ACHN (cell line): ENCODE results near the gene TAPT1.

Source experiments
- DNase-seq: peaks from one replicate; pipeline ENCODE4 v3.0.0-alpha.2; 2015
- in situ Hi-C: cut with HindIII; loops from 2 replicates; pipeline ENCODE4 v1.10.0; 2017; ENCODE audit warnings: low sequenced_read_pairs, low pct_ligation_motif_present, low pct_unique_long_range_greater_than_20kb

Gene TAPT1

DNA sequence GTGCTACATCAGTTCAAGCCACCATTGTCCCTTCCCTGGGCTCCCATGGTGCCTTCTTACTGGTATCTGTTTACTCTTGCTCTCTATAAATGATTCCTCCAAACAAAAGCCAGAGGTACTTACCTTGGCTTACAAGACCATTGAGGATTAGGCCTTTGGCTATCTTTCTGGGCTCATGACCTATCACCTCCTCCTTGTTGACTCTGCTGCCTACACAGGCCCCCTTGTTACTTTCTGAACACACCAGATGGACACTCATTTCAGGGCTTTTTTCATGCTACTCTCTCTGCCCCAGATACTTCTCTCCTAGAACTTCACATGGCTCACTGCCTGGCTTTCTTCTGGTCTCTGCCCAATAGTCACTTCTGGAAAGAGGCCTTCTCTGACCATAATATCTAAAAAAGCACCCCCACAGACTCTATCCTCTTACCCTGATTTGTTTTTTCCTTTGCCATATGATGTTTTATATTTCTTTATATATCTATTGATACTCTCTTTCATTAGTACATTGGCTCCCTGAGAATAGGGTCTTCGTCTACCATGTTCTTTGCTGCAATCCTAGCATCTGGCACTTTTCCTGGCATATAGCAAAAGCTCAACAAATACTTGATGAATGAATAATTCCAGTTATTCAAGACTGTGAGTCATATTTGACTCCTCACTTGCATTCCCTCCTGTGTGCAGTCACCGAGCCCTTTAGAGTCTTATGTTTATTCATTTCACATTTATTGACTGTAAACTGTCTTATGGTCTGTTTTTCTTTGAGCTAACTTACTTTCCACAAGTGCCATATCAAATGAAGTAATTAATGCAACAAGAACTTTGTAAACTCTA, 27.1 kb upstream of the TAPT1 start:
- DNase-seq: peak; percentile 52
- in situ Hi-C loops: no loop called here

DNA sequence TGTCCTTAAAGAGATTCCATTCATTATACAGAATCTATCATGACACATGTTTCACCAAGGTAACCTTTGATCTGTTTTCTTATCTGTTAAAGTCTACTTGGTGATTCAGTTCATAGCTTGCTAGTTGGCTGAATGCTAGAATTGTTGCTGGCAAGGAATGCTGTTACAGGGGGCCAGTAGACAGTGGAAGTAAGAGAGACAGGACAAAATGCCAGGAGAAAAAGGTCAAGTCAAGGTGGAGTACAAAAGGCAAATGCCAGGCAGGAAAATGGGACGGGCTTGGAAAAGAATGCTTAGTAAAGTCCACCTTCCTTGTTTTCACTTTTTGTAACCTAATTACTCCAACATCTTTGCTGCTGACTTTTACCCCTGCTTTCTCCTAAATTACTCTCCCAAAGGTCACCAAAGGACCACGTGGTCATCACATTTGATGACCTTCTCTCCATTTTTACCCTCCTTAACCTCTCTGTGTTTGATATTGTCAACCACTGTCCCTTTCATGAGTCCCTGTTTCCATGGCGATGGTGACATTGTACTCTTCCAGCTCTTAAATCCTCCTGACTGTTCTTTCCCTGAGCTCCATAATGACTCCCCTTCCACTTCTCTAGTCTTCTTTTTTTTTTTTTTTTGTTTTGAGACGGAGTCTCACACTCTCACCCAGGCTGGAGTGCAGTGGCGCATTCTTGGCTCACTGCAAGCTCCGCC, 24.5 kb upstream of the TAPT1 start:
- in situ Hi-C loops: no loop called here
- DNase-seq: peak; percentile 64

GRCh38 chr4:16248605-16249004, 22.3 kb upstream of the TAPT1 start:
- DNase-seq: no peak
- in situ Hi-C loops: no loop called here

GRCh38 chr4:16245241-16245640, 19.0 kb upstream of the TAPT1 start:
- in situ Hi-C loops: no loop called here

DNA sequence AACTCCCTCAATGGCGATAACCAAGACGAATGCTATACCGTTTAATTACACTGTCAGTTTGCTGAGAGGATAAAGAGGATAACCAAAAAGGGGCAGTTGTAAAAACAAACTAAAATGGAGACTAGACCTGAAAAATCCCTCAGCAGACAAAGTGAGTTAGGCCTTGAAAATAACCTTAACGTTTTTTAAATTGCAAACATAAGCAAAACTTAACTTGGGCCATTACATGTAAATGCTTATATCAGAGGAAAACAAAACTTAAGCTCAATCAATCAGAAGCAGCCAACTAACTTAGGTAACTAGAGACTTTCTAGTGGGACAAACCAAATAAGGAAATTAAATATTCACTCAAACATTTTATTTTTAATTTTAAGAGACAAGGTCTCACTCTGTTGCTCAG, 17.0 kb upstream of the TAPT1 start:
- in situ Hi-C loops: no loop called here
- no peak for DNase-seq

More at GRCh38 chr4:16245241-16245640, 19.0 kb upstream of the TAPT1 start:
- DNase-seq: no peak

DNA sequence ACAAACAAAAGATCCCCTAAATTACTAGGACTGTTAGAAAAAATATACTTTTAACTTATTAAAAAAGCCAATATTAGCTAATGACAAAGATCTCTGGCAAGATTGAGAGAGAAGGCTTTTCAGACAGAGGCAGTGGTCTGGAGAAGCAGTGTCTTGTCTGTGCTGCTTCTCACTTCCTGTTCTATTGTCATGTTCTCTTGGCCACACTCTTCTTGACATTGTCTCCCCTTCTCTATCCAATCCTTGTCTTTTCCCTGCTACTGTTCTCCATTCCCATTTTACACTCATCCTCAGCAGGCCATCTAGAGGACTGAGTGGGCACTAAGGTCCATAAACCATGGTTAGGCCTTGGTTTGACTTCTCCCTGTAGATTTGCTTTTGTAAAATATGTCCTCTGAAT, 14.0 kb upstream of the TAPT1 start:
- DNase-seq: no peak
- in situ Hi-C loops: no loop called here

DNA sequence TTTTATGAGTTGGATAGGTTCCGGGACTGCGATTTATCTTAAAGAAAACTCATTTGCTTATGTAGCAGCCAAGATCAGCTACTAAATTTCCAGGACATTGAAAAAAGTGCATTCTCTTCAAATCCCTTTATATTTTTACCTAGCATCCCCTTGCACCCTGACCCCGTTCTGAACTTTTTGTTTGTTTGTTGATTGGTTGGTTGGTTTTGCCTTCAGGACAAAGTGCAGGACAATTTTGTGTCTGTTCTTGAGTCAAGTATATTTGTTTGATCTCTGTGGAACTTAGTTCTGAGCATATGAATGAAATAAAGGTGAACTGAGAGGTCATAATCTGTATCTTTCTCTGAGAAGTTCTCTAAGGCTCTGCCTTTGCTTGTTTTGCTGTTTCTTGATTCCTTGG, 12.8 kb upstream of the TAPT1 start:
- no peak for DNase-seq
- in situ Hi-C loops: no loop called here

- in situ Hi-C loops: no loop called here
- DNase-seq: no peak
These were observed 12.1 kb upstream of the TAPT1 start for GRCh38 chr4:16238327-16238726.

DNA sequence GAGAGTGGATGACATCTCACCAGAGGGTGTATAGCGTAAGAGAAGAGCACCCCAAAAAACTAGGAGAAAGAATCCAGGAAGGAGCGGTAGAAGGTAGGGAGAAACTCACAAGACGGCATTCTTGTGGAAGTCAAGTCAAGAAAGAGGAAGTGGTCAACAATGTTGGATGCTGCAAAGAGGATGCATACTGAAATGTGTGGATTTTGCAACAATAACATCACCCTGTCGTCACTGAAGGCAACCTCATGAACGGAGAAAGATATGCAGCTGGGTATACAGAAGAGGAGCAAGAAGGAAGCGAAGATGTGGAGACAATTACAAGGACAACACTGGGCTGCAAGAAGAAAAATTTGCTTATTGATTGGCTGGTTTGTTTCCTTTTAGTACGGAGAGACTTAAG, 11.4 kb upstream of the TAPT1 start:
- in situ Hi-C loops: no loop called here
- DNase-seq: no peak

- in situ Hi-C loops: no loop called here
- no peak for DNase-seq
These were observed 10.2 kb upstream of the TAPT1 start for GRCh38 chr4:16236402-16237023.

DNA sequence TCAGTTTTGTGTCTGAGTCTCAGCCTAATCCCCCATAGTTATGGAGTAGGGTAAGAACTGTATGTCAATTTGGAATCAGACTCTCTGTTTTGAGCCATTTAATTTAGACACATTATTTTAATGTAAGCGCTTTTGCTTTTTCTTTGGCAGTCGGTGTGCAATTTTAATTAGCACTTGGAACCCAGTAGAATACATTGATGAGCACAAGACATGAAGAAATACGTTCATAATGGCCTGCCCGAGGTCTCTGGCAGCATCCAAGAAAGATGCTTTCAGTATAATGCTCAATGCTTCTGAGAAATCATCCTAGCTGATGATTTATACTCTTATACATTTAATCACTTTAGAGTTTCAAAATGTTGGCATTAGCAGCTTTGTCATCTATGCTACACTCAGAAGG, 8.9 kb upstream of the TAPT1 start:
- no peak for DNase-seq

DNA sequence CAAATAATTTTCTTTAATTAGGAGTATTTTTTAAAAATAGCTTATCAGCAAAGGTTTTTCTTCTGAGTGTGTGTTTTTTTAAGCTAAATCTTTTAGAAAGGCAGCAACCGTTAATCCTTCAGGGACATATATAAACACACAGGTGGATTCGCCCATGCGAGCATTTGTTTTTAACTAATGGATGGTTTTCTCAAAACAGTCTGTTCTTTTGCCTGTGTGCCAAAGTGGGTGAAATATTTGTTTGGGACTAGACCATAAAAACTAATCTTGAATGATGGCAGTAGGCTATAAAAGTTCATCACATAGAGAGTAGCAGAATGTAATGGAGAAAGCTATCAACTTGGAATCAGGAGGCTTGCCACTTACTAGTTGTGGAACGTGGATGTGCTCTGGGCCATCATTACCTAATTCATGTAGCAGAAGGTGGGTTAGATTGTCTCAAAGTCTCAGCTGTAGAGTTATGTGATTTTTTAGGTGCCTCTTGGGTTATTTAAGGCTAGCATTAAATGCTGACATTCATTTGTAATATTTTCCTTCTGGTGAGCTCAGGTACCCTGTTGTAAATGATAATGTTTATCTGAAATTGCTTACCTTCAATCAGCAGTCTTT, 7.4 kb upstream of the TAPT1 start:
- DNase-seq: no peak
- in situ Hi-C loops: no loop called here

More for the DNA sequence above, 8.9 kb upstream of the TAPT1 start:
- in situ Hi-C loops: no loop called here

DNA sequence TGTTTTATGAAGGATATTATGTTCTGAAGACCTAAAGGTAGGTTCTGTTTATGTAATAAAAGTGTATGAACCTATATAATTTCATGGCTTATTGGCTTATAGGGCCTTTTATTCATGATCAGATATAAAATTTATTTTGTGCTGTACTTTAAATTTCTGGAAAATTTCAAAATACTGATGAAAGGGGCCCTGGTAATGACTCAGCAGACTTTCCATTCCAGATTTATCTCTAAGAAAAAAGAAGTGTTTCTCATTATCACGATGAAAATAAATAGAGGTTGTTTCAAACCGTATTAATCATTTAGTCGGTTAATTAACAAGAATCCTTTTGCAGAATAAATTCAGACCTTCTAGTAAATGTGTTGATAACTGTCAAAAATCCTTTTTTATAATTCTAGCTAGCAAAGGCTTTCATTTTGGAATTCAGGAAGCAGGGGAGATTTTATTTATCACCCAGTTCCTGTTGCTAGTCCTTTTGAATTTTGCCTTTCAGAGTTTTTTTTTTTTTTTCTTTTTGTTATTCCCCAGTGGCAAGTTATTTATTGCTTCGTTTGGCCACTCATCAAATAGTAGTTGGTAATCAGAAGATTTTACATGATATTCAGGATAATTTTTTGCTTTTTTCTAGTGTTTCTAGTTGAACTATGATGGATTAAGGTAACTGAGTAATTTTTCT, 5.4 kb upstream of the TAPT1 start:
- in situ Hi-C loops: no loop called here

GRCh38 chr4:16230308-16230707, 4.0 kb upstream of the TAPT1 start:
- in situ Hi-C loops: no loop called here
- no peak for DNase-seq

More for the DNA sequence above, 5.4 kb upstream of the TAPT1 start:
- no peak for DNase-seq

- DNase-seq: no peak
- in situ Hi-C loops: no loop called here
These were observed 3.3 kb upstream of the TAPT1 start for GRCh38 chr4:16229604-16230003.

DNA sequence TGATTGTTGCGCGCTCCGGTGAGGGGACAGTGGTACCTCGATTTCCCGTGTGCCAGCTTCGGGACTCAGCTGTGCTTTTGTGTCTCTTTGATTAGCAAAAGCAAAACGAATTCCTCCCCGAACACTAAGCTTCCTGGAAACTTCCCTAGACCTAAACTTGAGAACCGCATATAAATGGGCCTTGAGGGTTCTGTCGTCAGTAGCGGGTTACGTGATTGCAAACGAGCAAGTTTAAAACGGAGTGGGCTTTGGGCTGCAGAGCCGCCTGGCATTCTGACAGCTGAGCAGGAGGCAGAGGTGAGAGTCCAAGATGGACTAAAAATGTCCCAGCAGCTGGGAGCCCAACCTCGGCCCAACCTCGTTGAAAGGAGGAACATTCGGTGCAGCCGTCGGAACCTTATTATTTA, 1.2 kb upstream of the TAPT1 start:
- peak; percentile 25 for DNase-seq
- in situ Hi-C loops: no loop called here

- in situ Hi-C loops: no loop called here
- peak; percentile 37 for DNase-seq
These were observed 668 bp upstream of the TAPT1 start for GRCh38 chr4:16226816-16227461.

GRCh38 chr4:16225167-16225862, 956 bp downstream of the TAPT1 start:
- in situ Hi-C loops: no loop called here
- DNase-seq: peak; percentile 32
